AG10803 (cell line): Measurements from ENCODE around the gene TRMO.
A peak's percentile ranks its signal among the peaks of the same experiment; 100 is the strongest.

Experiments
- DNase-seq: peaks from one replicate; pipeline ENCODE4 v3.0.0; 2010; ENCODE audit warnings: low read depth
- H3K4me3 ChIP-seq: 2 replicates; pipeline ENCODE4 v1.5.1; 2011; ENCODE audit warnings: mild to moderate bottlenecking, low read length, control low read depth
- CTCF ChIP-seq: conservative IDR thresholded peaks from 2 replicates; pipeline ENCODE4 v1.5.1; 2011; ENCODE audit warnings: mild to moderate bottlenecking, low read length, control low read depth, inconsistent platforms

Gene TRMO

GRCh38 chr9:97924386-97924785, 2.1 kb upstream of the TRMO start:
- TF ChIP-seq CTCF: no peak
- DNase-seq: no peak
- no peak overlapping the region for H3K4me3 ChIP-seq

GRCh38 chr9:97923529-97924108, 1.3 kb upstream of the TRMO start:
- peak; percentile 77 for DNase-seq
- peak; percentile 61 for TF ChIP-seq CTCF
- H3K4me3 ChIP-seq: peak overlapping the region; percentile 44

GRCh38 chr9:97919217-97919813, 3.0 kb downstream of the TRMO start:
- H3K4me3 ChIP-seq: no peak overlapping the region
- no peak for DNase-seq

GRCh38 chr9:97918611-97919010, 3.7 kb downstream of the TRMO start:
- H3K4me3 ChIP-seq: no peak overlapping the region
- no peak for DNase-seq
- TF ChIP-seq CTCF: no peak

More at GRCh38 chr9:97919217-97919813, 3.0 kb downstream of the TRMO start:
- TF ChIP-seq CTCF: no peak

DNA sequence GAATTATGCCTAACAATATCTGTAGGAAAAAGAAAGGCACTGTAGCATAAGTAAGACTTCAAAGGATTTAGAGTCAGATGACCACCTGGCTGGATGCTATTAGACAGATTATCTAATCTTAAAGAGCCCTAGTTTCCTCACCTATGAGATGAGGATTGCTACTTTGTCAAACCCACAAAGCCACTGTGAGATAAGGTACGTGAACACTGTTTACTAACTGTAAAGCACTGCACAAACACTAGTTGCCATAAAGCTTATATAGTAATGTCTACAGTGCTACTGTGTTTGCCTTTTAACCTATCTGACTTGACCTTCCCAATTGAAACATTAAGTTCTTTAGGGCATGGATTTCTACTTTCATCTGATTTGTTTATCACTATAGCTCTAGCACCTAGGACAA, 10.3 kb downstream of the TRMO start:
- no peak overlapping the region for H3K4me3 ChIP-seq
- DNase-seq: no peak
- no peak for TF ChIP-seq CTCF

DNA sequence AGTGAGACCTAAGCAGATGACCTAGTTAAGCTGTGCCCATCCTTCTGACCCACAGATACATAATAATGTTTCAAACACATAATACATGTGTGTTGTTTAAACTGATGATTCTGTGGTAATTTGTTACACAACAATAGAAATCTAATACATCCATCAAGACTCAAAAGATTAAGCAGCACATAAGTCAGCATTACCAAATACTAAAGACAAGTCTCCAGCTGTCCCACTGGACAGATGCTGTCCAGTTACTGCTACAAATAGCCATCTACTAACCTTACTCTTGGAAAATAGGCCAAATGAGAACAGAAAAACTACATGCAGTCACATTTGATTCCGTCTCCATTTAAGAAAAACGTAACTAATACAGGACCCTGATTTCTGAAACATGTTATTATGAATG, 10.8 kb downstream of the TRMO start:
- TF ChIP-seq CTCF: no peak
- DNase-seq: no peak
- no peak overlapping the region for H3K4me3 ChIP-seq

DNA sequence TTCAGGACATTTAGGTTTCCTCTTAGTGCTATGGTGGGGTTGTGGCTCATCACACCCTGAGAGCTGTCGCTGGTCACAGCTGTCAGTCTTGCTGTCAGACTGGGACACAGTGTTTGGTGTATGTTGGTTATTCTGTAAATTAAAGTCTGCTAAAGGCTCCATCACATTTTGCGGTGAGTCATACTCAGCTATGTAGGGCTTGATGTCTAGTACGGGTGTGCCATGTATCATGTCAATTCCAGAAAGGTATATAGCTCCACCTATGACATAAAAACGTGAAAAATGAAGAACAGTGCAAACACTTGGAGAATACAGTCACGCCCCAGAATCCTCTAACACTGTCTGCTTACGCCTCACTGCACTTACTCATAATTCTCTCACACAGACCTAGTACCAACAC, 11.9 kb downstream of the TRMO start:
- no peak for DNase-seq
- TF ChIP-seq CTCF: no peak

More for the DNA sequence above, 11.9 kb downstream of the TRMO start:
- H3K4me3 ChIP-seq: no peak overlapping the region
